Adrenal gland (tissue), 12 donors: ENCODE data around the gene TOMM40. TPM values are rescaled to one million over a fixed set of nuclear protein-coding genes. Genes with fewer than 3 reads are reported as not detected.
"Not testable (repeated sequence)": the region's sequence is repeated elsewhere in the genome, so short reads cannot be mapped to it uniquely, and the experiment has no call there.

Experiments used
- DNase-seq, 7 donors: peaks; one replicate each; pipeline ENCODE4 v3.0.0-alpha.2; 2019 to 2020
- H3K27ac ChIP-seq, 5 donors: fragments of 200-600 bp; sonication (generic) in 4 of 5; 1 replicate in 3 of 5; 2 replicates in 2 of 5; pipeline versions ENCODE4 v1.5.1 to v1.8.0; 2016 to 2020; ENCODE audit warnings: mild to moderate bottlenecking in 1 of 5
- H3K27me3 ChIP-seq: fragments of 200-600 bp; 2 replicates; pipeline ENCODE4 v1.8.0; 2021
- H3K36me3 ChIP-seq, 2 donors: fragments of 200-600 bp; replicated peaks in 1 of 2; 1 replicate in 1 of 2; 2 replicates in 1 of 2; pipeline versions ENCODE4 v1.5.1 to v1.8.0; 2018 to 2022
- H3K4me1 ChIP-seq, 2 donors: fragments of 200-600 bp; replicated peaks in 1 of 2; 1 replicate in 1 of 2; 2 replicates in 1 of 2; pipeline versions ENCODE4 v1.5.1 to v1.8.0; 2018 to 2021
- H3K4me3 ChIP-seq, 4 donors: fragments of 200-600 bp; sonication (generic) in 3 of 4; one replicate each; pipeline ENCODE4 v1.5.1; 2016 to 2018
- H3K9me3 ChIP-seq, 3 donors: fragments of 200-600 bp; sonication (generic) in 1 of 3; replicated peaks in 1 of 3; 1 replicate in 2 of 3; 2 replicates in 1 of 3; pipeline versions ENCODE4 v1.5.1 to v1.8.0; 2016 to 2021
- POLR2A ChIP-seq, 2 donors: fragments of 450-650 bp; IDR thresholded peaks; one replicate each; pipeline ENCODE4 v1.6.1; 2017; ENCODE audit warnings: antibody characterized with exemption in 2 of 2, mild to moderate bottlenecking in 2 of 2, moderate library complexity in 1 of 2
- WGBS, 4 donors: extraction: QIAGEN DNeasy Blood & Tissue Kit in 2 of 4; methylation state at CpG; one replicate each; pipeline versions ENCODE4 v1.1.5 to v1.1.7; 2013 to 2017; 5-methylcytosine and 5-hydroxymethylcytosine counted together
- intact Hi-C, 2 donors: fragments of 100-400 bp; cut with DNase I; formaldehyde crosslinking; loops; one replicate each; pipeline versions ENCODE4 v1.14.1 to v1.15.0; 2022 to 2023
- polyA plus RNA-seq, 3 donors: library from polyadenylated mRNA; stranded (reverse); fragments of 200-250 nt in 2 of 3; fragments of 350-450 nt in 1 of 3; fragmentation: Illumina TruSeq in 1 of 3; extraction: RNeasy Lipid Tissue Mini Kit (QIAGEN cat#74804) in 1 of 3; gene quantifications; one replicate each; pipeline ENCODE4 v1.2.3, GENCODE V29; 2013 to 2014
- total RNA-seq, 9 donors: library from RNA; depleted of rRNA in 4 of 9; stranded (reverse); fragments of >200 nt in 4 of 9; fragments of 120-200 nt in 1 of 9; fragmentation: NEBNext Ultra II Directional in 1 of 9; extraction: Animal tissue kit (Norgen Biotek cat#: 25700) in 1 of 9; gene quantifications; one replicate each; pipeline versions ENCODE4 v1.1.0 to v1.2.4, GENCODE V29; 2013 to 2023
- TF ChIP-seq, protein P1 (sequence below), 6 experiments: fragments of 450-650 bp in 4 of 6; fragments of 200-600 bp in 2 of 6; sonication (generic) in 1 of 6; IDR thresholded peaks; 1 replicate in 5 of 6; 2 replicates in 1 of 6; pipeline versions ENCODE4 v1.5.1 to v1.8.0; 2016 to 2021; ENCODE audit warnings: antibody characterized with exemption in 6 of 6, mild to moderate bottlenecking in 2 of 6, moderate library complexity in 1 of 6
- donor health status: healthy with polysubstance abuse.
- donor health status: Bipolar disorder and iron deficiency.
- donor health status: DM: yes; HTN: yes; CAD: no.
- donor health status: DM: no; HTN: no; CAD: no.
- donor health status: DM: no; HTN: no; CAD: no.
- donor health status: DM: yes; HTN: yes; CAD: no.

The TOMM40 gene
- total and polyA plus RNA-seq, 12 donors: 53.1 to 248 (median 68.8) TPM

DNA sequence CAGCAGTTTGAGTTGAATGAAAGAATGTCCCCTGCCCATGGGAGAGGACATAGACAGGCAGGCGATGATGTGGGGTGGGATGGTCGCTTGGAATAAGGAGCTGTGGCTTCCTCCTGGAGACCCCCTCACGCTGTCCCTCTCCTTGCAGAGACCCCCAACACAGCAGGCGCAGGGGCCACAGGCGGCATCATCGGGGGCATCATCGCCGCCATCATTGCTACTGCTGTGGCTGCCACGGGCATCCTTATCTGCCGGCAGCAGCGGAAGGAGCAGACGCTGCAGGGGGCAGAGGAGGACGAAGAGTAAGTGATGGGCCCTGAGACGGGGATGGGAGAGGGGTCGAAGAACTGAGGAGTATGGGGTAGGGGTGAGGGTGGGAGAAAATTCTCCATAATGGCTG, 9.0 kb upstream of the TOMM40 start:
- Histone ChIP-seq H3K36me3 (peaks cover 0 to 32% of the 10 kb centered on the region in 2 donors), H3K27me3 (no peaks in the 10 kb centered on the region), H3K4me3 (no peak overlapping the region), H3K4me1 (no peaks in the 10 kb centered on the region), H3K27ac (no peak overlapping the region), H3K9me3 (no peaks in the 10 kb centered on the region)
- WGBS, 4 donors: 88 to 95% (median 93%) methylated on average over 15 of the region's 15 CpGs
- DNase-seq: no peak
- TF ChIP-seq POLR2A (IDR thresholded peaks at IDR 0.05): no peak
- TF ChIP-seq, protein P1, sequence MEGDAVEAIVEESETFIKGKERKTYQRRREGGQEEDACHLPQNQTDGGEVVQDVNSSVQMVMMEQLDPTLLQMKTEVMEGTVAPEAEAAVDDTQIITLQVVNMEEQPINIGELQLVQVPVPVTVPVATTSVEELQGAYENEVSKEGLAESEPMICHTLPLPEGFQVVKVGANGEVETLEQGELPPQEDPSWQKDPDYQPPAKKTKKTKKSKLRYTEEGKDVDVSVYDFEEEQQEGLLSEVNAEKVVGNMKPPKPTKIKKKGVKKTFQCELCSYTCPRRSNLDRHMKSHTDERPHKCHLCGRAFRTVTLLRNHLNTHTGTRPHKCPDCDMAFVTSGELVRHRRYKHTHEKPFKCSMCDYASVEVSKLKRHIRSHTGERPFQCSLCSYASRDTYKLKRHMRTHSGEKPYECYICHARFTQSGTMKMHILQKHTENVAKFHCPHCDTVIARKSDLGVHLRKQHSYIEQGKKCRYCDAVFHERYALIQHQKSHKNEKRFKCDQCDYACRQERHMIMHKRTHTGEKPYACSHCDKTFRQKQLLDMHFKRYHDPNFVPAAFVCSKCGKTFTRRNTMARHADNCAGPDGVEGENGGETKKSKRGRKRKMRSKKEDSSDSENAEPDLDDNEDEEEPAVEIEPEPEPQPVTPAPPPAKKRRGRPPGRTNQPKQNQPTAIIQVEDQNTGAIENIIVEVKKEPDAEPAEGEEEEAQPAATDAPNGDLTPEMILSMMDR (IDR thresholded peaks at IDR 0.05): no peak
- intact Hi-C loops: no loop called here

DNA sequence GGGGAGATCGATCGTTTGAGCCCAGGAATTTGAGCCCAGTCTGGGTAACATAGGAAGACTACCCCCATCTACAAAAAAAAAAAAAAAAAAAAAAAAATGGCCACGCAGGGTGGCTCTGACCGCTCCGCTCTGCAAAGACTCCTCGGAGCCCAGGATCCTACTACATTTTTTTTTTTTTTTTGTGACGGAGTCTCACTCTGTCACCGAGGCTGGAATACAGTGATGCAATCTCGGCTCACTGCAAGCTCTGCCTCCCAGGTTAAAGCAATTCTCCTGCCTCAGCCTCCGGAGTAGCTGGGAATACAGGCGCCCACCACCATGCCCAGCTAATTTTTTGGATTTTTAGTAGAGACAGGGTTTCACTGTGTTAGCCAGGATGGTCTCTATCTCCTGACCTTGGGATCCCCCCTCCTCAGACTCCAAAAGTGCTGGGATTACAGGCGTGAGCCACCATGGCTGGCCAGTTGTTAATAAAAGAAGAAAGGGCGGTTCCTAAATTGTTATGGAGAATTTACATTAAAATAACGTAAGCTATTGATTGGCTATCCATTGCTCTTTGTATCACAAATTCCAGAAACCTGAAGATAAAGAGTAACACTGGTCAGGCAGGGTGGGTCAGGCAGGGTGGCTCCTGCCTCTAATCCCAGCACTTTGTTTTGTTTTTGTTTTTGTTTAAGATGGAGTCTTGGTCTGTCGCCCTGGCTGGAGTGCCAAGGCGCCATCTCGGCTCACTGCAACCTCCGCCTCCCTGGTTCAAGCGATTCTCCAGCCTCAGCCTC, 8.2 kb upstream of the TOMM40 start:
- intact Hi-C loops, H3K27ac ChIP-seq, H3K4me3 ChIP-seq, H3K4me1 ChIP-seq, H3K27me3 ChIP-seq, H3K9me3 ChIP-seq, DNase-seq: not testable (repeated sequence)
- H3K36me3 ChIP-seq: peaks cover 0 to 29% of the 10 kb centered on the region in 2 donors
- WGBS, 4 donors: 89 to 93% (median 92%) methylated on average over 19 of the region's 19 CpGs

DNA sequence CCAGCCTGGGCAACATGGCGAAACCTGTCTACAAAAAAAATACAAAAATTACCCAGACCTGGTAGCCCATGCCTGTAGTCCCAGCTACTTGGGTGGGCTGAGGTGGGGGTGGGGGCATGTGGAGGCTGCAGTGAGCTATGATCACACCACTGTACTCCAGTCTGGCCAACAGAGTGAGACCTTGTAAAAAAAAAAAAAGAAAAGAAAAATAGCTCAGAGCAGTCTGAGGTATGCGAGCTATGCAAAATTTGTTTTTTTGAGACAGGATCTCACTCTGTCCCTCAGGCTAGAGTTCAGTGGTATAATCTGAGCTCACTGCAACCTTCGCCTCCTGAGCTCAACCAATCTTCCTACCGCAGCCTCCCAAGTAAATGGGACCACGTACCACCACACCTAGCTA, 7.1 kb upstream of the TOMM40 start:
- Histone ChIP-seq H3K36me3 (peaks cover 0 to 25% of the 10 kb centered on the region in 2 donors), H3K9me3 (no peaks in the 10 kb centered on the region), H3K27ac (no peak overlapping the region), H3K27me3 (no peaks in the 10 kb centered on the region), H3K4me3 (no peak overlapping the region), H3K4me1 (no peaks in the 10 kb centered on the region)
- TF ChIP-seq POLR2A (IDR thresholded peaks at IDR 0.05): no peak
- TF ChIP-seq, protein P1 (IDR thresholded peaks at IDR 0.05): no peak
- DNase-seq: no peak
- intact Hi-C loops: no loop called here
- 70 to 93% (median 84%) methylated on average over 5 of the region's 5 CpGs for WGBS, 4 donors

GRCh38 chr19:44884566-44884965, 6.5 kb upstream of the TOMM40 start:
- Histone ChIP-seq H3K36me3 (peaks cover 0 to 24% of the 10 kb centered on the region in 2 donors), H3K9me3 (no peaks in the 10 kb centered on the region), H3K27me3 (no peaks in the 10 kb centered on the region), H3K4me1 (peaks cover under 1 to 1% of the 10 kb centered on the region in 2 donors), H3K4me3 (no peak overlapping the region), H3K27ac (no peak overlapping the region)
- no peak for DNase-seq
- WGBS, 4 donors: 92 to 94% (median 93%) methylated on average over 4 of the region's 4 CpGs
- intact Hi-C loops: no loop called here
- no peak for TF ChIP-seq POLR2A (IDR thresholded peaks at IDR 0.05)
- TF ChIP-seq, protein P1 (IDR thresholded peaks at IDR 0.05): no peak

GRCh38 chr19:44886141-44886540, 4.9 kb upstream of the TOMM40 start:
- Histone ChIP-seq H3K4me1 (peaks cover 7% of the 10 kb centered on the region in 2 donors), H3K9me3 (no peaks in the 10 kb centered on the region), H3K36me3 (peaks cover 0 to 24% of the 10 kb centered on the region in 2 donors), H3K27ac (no peak overlapping the region), H3K4me3 (no peak overlapping the region), H3K27me3 (no peaks in the 10 kb centered on the region)
- TF ChIP-seq POLR2A (IDR thresholded peaks at IDR 0.05): no peak
- TF ChIP-seq, protein P1 (IDR thresholded peaks at IDR 0.05): no peak
- no peak for DNase-seq
- 82 to 88% (median 85%) methylated on average over 5 to 6 of the region's 6 CpGs for WGBS, 4 donors
- intact Hi-C loops: no loop called here
